Epithelial cell of esophagus (primary cell): ENCODE results near the gene RGS10.

Experiments used
- DNase-seq: peaks from one replicate; pipeline ENCODE4 v3.0.0; 2010; ENCODE audit warnings: low read depth
- H3K4me3 ChIP-seq: 2 replicates; pipeline ENCODE4 v1.5.1; 2011; ENCODE audit warnings: mild to moderate bottlenecking, low read length, control low read depth
- CTCF ChIP-seq: IDR thresholded peaks from 2 replicates; pipeline ENCODE4 v1.5.1; 2011; ENCODE audit warnings: low read depth, mild to moderate bottlenecking, low read length, control low read depth, inconsistent platforms; ENCODE audit not compliant: insufficient read depth; ENCODE audit errors: missing control alignments

The RGS10 gene

GRCh38 chr10:119526621-119527592 lies 15.6 kb downstream of the RGS10 start:
- no peak overlapping the region for H3K4me3 ChIP-seq
- peak; percentile 23 for TF ChIP-seq CTCF
- DNase-seq = no peak

DNA sequence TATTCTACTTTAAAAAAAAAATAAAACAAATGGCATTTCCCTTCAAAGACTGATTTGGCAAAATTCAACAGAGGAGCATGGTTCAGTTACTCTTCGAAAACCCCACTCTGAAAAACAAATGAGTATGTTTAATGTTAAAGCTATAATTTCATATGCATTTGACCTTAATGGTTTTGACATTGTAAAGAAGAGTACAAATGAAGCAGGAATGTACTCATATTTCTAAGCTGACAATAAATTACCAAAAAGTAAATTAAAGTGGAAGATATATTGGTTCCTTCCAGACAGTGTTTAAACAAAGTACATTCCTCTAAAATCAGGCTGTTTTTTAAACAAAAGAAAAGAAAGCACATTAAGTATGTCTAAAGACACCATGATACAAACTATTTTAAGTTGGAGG lies 16.4 kb downstream of the RGS10 start:
- TF ChIP-seq CTCF = no peak
- no peak overlapping the region for H3K4me3 ChIP-seq
- no peak for DNase-seq

- DNase-seq = no peak
- TF ChIP-seq CTCF = no peak
- no peak overlapping the region for H3K4me3 ChIP-seq
These were observed 17.4 kb downstream of the RGS10 start for GRCh38 chr10:119525116-119525515.

GRCh38 chr10:119524720-119525070 lies 17.8 kb downstream of the RGS10 start:
- no peak for TF ChIP-seq CTCF
- DNase-seq = no peak
- no peak overlapping the region for H3K4me3 ChIP-seq

- no peak for TF ChIP-seq CTCF
- peak; percentile 13 for DNase-seq
- no peak overlapping the region for H3K4me3 ChIP-seq
These were observed 18.4 kb downstream of the RGS10 start for GRCh38 chr10:119523895-119524719.

DNA sequence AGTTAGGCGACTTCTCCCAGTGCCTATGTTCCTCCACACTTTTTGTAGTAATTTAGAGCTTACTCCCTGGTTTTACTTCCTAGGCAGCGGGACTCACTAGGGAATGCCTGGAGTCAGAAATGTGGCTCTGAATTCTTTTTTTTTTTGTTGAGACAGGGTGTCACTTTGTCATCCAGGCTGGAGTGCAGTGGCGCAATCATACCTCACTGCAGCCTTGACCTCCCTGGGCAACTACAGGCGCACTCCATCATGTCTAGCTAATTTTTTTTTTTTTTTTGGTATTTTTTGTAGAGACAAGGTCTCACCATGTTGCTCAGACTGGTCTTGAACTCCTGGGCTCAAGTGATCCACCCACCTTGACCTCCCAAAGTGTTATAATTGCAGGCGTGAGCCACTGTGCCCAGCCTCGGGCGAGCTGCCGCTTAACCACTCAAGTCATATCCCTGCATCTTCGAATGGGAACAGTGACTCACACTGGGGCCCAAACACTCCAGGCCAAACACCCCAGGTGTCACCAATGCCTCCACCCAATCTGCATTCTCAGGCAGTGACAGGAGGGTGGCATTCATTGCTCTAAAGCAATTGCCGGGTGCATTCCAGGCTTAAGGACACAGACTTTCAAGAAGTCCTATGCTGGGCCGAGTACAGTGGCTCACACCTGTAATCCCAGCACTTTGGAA lies 19.6 kb downstream of the RGS10 start:
- TF ChIP-seq CTCF = no peak
- peak; percentile 83 for DNase-seq
- no peak overlapping the region for H3K4me3 ChIP-seq
